ENCODE data around the gene PRKN. TPM values are rescaled to one million over a fixed set of nuclear protein-coding genes. Genes with fewer than 3 reads are reported as not detected.
"Not testable (repeated sequence)": the region's sequence is repeated elsewhere in the genome, so short reads cannot be mapped to it uniquely, and the experiment has no call there.

PRKN gene
- total and polyA plus RNA-seq, 5 donors from 2014 or later, result 0.24 to 3.7 (median 2.5) TPM

DNA sequence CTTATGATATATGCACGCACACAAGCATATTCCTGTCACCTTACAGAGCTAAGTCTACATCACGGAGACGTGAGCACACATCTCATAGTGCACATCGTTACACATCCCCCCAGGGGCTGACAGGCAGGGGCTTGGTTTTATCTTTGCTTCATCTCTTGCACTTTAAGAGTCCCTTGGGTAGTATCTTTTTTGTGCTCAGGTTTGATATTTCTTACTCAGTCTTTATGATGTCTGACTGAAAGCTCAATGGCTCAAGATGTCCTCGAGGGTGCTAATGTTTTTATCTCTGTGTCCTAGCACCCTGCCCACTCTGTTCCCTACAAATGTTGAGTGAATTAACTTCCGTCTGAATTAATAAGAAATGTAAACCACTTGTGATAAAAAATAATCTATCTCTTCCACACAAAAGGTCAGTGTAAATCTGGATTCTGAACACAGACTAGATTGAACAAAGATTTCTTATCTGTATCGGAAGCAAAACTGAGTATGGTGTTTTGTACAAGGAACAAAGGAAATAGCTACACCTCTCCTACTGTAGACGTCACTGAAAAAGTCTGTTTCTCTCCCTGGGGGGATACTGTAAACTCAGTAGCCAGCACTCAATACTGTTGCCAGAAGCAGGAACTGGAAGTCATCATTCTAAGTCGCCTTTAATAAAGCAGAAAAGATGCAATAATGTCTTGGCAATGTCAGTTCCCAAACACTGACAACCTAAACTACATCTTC lies 195.1 kb downstream of the PRKN start:
- DNase-seq (no peak), ATAC-seq (ENCODE audit: low read depth in 2 of 2) (no peak)
- peaks cover 0 to 3% (median 0%) of the 10 kb centered on the region in 7 donors for H3K9me3 Mint-ChIP-seq
- H3K27ac Mint-ChIP-seq, result no peak overlapping the region
- Histone ChIP-seq H3K27me3 (ENCODE audit: control insufficient read depth, insufficient read depth, low read length) (no peaks in the 10 kb centered on the region), H3K4me3 (ENCODE audit: low read depth, low read length) (no peak overlapping the region), H3K4me1 (ENCODE audit: control insufficient read depth, insufficient read depth, low read length, poor library complexity, severe bottlenecking) (no peaks in the 10 kb centered on the region), H3K9me3 (ENCODE audit: control insufficient read depth in 2 of 2, low read length in 2 of 2) (no peaks in the 10 kb centered on the region), H3K36me3 (ENCODE audit: control insufficient read depth, insufficient read depth, low read length) (no peaks in the 10 kb centered on the region), H3K27ac (ENCODE audit: insufficient read depth, low read length, poor library complexity, severe bottlenecking) (no peak overlapping the region)
- no peaks in the 10 kb centered on the region for H3K27me3 Mint-ChIP-seq
- H3K4me3 Mint-ChIP-seq, result no peak overlapping the region
- H3K4me1 Mint-ChIP-seq, result peaks cover 0 to 2% (median 0%) of the 10 kb centered on the region in 4 donors
- H3K36me3 Mint-ChIP-seq, result no peaks in the 10 kb centered on the region

DNA sequence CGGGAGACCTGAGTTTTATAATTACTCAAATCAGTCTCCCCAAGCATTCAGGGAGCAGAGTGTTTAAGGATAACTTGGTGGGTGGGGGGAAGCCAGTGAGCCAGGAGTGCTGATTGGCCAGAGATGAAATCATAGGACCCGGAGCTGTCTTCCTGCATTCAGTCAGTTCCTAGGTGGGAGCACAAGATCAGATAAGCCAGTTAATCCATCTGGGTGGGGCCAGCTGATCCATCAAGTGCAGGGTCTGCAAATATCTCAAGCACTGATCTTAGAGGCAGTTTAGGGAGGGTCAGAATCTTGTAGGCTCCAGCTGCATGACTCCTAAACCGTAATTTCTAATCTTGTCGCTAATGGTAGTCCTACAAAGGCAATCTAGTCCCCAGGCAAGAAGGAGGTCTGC lies 196.2 kb downstream of the PRKN start:
- not testable (repeated sequence) for H3K4me3 ChIP-seq (ENCODE audit: low read depth, low read length); H3K4me1 Mint-ChIP-seq; H3K27ac Mint-ChIP-seq; H3K27ac ChIP-seq (ENCODE audit: insufficient read depth, low read length, poor library complexity, severe bottlenecking); ATAC-seq (ENCODE audit: low read depth in 2 of 2); H3K4me1 ChIP-seq (ENCODE audit: control insufficient read depth, insufficient read depth, low read length, poor library complexity, severe bottlenecking); H3K9me3 ChIP-seq (ENCODE audit: control insufficient read depth in 2 of 2, low read length in 2 of 2); H3K36me3 ChIP-seq (ENCODE audit: control insufficient read depth, insufficient read depth, low read length); H3K4me3 Mint-ChIP-seq; H3K27me3 Mint-ChIP-seq; H3K36me3 Mint-ChIP-seq; H3K9me3 Mint-ChIP-seq; DNase-seq; H3K27me3 ChIP-seq (ENCODE audit: control insufficient read depth, insufficient read depth, low read length)

DNA sequence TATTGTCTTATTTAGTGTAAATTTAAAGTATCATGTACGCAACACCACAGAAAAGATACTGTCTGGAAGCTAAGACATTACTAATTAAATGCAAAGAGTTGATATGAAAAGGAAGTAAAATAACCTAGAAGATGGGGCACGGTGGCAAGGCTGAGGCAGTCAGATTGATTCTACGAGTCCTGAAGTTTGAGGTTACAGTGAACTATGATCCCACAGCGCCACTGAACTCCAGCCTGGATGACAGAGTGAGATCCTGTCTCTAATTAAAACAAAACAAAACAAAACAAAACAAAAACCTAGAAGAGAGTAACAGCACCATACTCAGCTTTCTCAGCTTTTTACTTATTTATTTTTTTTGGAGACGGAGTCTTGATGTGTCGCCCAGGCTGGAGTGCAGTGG lies 199.0 kb downstream of the PRKN start:
- no peak overlapping the region for H3K4me3 Mint-ChIP-seq
- Histone ChIP-seq H3K27ac (ENCODE audit: insufficient read depth, low read length, poor library complexity, severe bottlenecking) (no peak overlapping the region), H3K9me3 (ENCODE audit: control insufficient read depth in 2 of 2, low read length in 2 of 2) (no peaks in the 10 kb centered on the region), H3K4me1 (ENCODE audit: control insufficient read depth, insufficient read depth, low read length, poor library complexity, severe bottlenecking) (no peaks in the 10 kb centered on the region), H3K36me3 (ENCODE audit: control insufficient read depth, insufficient read depth, low read length) (no peaks in the 10 kb centered on the region), H3K4me3 (ENCODE audit: low read depth, low read length) (no peak overlapping the region), H3K27me3 (ENCODE audit: control insufficient read depth, insufficient read depth, low read length) (no peaks in the 10 kb centered on the region)
- no peaks in the 10 kb centered on the region for H3K4me1 Mint-ChIP-seq
- H3K27me3 Mint-ChIP-seq, result no peaks in the 10 kb centered on the region
- H3K27ac Mint-ChIP-seq, result no peak overlapping the region
- peaks cover 0 to 3% (median 0%) of the 10 kb centered on the region in 7 donors for H3K9me3 Mint-ChIP-seq
- ATAC-seq (ENCODE audit: low read depth in 2 of 2) (no peak), DNase-seq (no peak)
- no peaks in the 10 kb centered on the region for H3K36me3 Mint-ChIP-seq

DNA sequence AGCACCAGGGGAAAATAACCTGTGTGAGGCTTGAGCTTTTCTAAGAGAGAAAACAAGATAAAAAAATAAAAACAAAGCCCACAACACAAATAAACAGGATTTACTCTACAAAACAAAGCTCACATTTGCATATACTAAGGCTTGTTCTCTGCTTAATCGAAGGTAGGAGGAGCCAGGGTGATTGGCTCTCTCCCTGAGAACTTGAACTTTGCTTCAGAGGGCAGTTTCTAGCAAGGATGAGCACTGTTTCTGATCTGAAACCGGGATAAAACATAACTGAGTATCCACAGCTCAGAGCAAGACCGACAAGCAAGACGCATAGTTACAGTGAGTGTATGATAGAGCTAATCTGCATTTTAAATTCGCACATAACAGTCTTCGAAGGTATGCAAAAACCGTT lies 200.6 kb downstream of the PRKN start:
- no peak for DNase-seq
- no peaks in the 10 kb centered on the region for H3K27me3 Mint-ChIP-seq
- H3K4me3 Mint-ChIP-seq, result no peak overlapping the region
- no peak overlapping the region for H3K27ac Mint-ChIP-seq
- H3K36me3 Mint-ChIP-seq, result peaks cover 4% of the 10 kb centered on the region
- Histone ChIP-seq H3K9me3 (ENCODE audit: control insufficient read depth in 2 of 2, low read length in 2 of 2) (no peaks in the 10 kb centered on the region), H3K36me3 (ENCODE audit: control insufficient read depth, insufficient read depth, low read length) (no peaks in the 10 kb centered on the region), H3K27ac (ENCODE audit: insufficient read depth, low read length, poor library complexity, severe bottlenecking) (no peak overlapping the region), H3K27me3 (ENCODE audit: control insufficient read depth, insufficient read depth, low read length) (no peaks in the 10 kb centered on the region), H3K4me1 (ENCODE audit: control insufficient read depth, insufficient read depth, low read length, poor library complexity, severe bottlenecking) (no peaks in the 10 kb centered on the region), H3K4me3 (ENCODE audit: low read depth, low read length) (no peak overlapping the region)
- ATAC-seq (ENCODE audit: low read depth in 2 of 2), result no peak
- H3K9me3 Mint-ChIP-seq, result peaks cover 0 to 3% (median 0%) of the 10 kb centered on the region in 7 donors
- H3K4me1 Mint-ChIP-seq, result no peaks in the 10 kb centered on the region

DNA sequence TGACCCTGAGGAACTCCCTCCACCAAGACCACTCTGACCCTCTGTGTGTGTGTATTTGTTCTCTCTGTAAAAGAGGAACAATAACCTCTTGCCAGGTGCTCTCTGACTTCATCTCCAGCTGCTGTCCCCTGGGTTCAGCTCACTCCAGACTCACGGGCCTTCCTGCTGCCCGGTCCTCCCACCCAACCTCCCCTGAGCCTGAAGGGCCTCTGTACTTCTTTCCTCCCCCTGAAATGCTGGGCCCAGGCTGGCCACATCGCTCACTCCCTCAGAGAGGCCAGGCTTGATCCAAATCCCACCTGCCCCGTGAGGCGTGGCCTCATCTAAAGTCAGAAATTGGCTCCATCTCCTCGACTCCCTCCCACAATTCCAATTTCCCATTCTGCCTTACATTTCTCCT lies 202.4 kb downstream of the PRKN start:
- peaks cover 0 to 3% (median 0%) of the 10 kb centered on the region in 7 donors for H3K9me3 Mint-ChIP-seq
- ATAC-seq (ENCODE audit: low read depth in 2 of 2) (no peak), DNase-seq (no peak)
- H3K36me3 ChIP-seq (ENCODE audit: control insufficient read depth, insufficient read depth, low read length), result no peaks in the 10 kb centered on the region
- H3K27me3 Mint-ChIP-seq, result no peaks in the 10 kb centered on the region
- H3K27ac Mint-ChIP-seq, result no peak overlapping the region
- H3K27me3 ChIP-seq (ENCODE audit: control insufficient read depth, insufficient read depth, low read length), result no peaks in the 10 kb centered on the region
- H3K36me3 Mint-ChIP-seq, result peaks cover 4% of the 10 kb centered on the region
- no peak overlapping the region for H3K4me3 ChIP-seq (ENCODE audit: low read depth, low read length)
- H3K9me3 ChIP-seq (ENCODE audit: control insufficient read depth in 2 of 2, low read length in 2 of 2), result no peaks in the 10 kb centered on the region
- H3K27ac ChIP-seq (ENCODE audit: insufficient read depth, low read length, poor library complexity, severe bottlenecking), result no peak overlapping the region
- no peaks in the 10 kb centered on the region for H3K4me1 Mint-ChIP-seq
- H3K4me1 ChIP-seq (ENCODE audit: control insufficient read depth, insufficient read depth, low read length, poor library complexity, severe bottlenecking), result no peaks in the 10 kb centered on the region
- H3K4me3 Mint-ChIP-seq, result no peak overlapping the region

DNA sequence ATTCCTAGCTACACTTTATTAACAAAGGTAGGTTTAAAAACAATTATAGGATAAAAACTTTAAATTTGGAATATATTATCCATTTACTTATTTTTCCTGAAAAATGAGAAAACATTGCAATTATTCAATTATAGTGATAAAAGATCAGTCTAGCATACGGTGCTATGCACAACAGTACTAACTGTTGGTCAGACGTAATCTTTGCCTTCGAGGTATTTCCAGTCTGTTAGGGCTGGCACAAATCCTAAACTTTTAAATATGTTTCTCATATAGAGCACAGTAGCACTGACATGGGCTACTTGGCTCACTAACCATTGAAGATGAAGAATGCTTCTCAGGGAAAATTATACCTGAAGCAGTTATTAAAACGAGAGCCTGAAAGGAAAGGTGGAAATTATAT lies 214.8 kb downstream of the PRKN start:
- no peaks in the 10 kb centered on the region for H3K36me3 ChIP-seq (ENCODE audit: control insufficient read depth, insufficient read depth, low read length)
- DNase-seq (no peak), ATAC-seq (ENCODE audit: low read depth in 2 of 2) (no peak)
- peaks cover 0 to 3% (median 0%) of the 10 kb centered on the region in 7 donors for H3K9me3 Mint-ChIP-seq
- no peaks in the 10 kb centered on the region for H3K27me3 ChIP-seq (ENCODE audit: control insufficient read depth, insufficient read depth, low read length)
- no peaks in the 10 kb centered on the region for H3K4me1 Mint-ChIP-seq
- H3K4me3 ChIP-seq (ENCODE audit: low read depth, low read length), result no peak overlapping the region
- H3K9me3 ChIP-seq (ENCODE audit: control insufficient read depth in 2 of 2, low read length in 2 of 2), result no peaks in the 10 kb centered on the region
- no peaks in the 10 kb centered on the region for H3K36me3 Mint-ChIP-seq
- no peak overlapping the region for H3K4me3 Mint-ChIP-seq
- H3K27me3 Mint-ChIP-seq, result no peaks in the 10 kb centered on the region
- H3K27ac ChIP-seq (ENCODE audit: insufficient read depth, low read length, poor library complexity, severe bottlenecking), result no peak overlapping the region
- H3K4me1 ChIP-seq (ENCODE audit: control insufficient read depth, insufficient read depth, low read length, poor library complexity, severe bottlenecking), result no peaks in the 10 kb centered on the region
- H3K27ac Mint-ChIP-seq, result no peak overlapping the region

DNA sequence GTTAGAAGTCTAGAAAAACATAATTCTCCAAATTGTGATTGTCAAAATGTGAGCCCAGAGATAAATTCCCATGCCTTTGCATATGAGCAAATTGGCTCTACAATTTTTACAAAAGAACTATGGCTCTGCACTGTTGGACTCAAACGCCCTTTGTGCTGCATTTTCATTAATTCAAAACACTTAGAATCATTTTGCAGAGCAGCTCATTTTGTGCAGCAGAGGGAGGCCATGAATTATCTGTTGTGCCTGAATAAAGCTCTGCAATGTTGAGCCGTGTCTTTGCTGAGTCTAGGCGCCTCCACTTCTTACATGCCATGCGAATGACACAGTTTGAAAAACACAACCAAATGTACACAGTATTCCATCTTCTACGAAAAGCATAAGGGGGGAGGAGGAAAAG lies 230.2 kb downstream of the PRKN start:
- peaks cover 0 to 4% (median 0%) of the 10 kb centered on the region in 7 donors for H3K9me3 Mint-ChIP-seq

DNA sequence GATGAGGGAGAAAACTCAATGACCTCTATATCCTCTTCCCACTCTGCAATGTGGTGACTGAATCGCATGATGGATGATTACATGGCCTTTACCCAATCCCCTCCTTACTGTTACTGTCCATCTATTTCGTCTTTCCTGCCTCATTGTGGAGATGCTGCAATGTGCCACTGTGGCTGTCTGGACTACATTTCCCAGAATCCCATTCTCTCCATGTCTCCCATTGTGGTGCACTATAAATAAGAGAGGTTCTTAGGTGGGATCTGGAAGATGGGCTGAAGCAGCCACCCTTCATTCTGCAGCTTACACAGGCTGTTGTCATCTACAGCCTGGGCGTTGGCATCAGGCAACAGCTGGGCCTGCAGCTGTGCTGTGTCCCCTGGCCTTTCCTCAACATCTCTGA lies 233.6 kb downstream of the PRKN start:
- H3K9me3 Mint-ChIP-seq, result peaks cover 0 to 4% (median 2%) of the 10 kb centered on the region in 7 donors
- Histone ChIP-seq H3K4me1 (ENCODE audit: control insufficient read depth, insufficient read depth, low read length, poor library complexity, severe bottlenecking) (no peaks in the 10 kb centered on the region), H3K4me3 (ENCODE audit: low read depth, low read length) (no peak overlapping the region), H3K36me3 (ENCODE audit: control insufficient read depth, insufficient read depth, low read length) (no peaks in the 10 kb centered on the region), H3K27me3 (ENCODE audit: control insufficient read depth, insufficient read depth, low read length) (no peaks in the 10 kb centered on the region), H3K9me3 (ENCODE audit: control insufficient read depth in 2 of 2, low read length in 2 of 2) (no peaks in the 10 kb centered on the region), H3K27ac (ENCODE audit: insufficient read depth, low read length, poor library complexity, severe bottlenecking) (no peak overlapping the region)
- H3K4me1 Mint-ChIP-seq, result peaks cover 0 to 2% (median 0%) of the 10 kb centered on the region in 4 donors
- no peak for DNase-seq
- no peaks in the 10 kb centered on the region for H3K27me3 Mint-ChIP-seq
- H3K4me3 Mint-ChIP-seq, result no peak overlapping the region
- no peak for ATAC-seq (ENCODE audit: low read depth in 2 of 2)
- H3K27ac Mint-ChIP-seq, result no peak overlapping the region
- no peaks in the 10 kb centered on the region for H3K36me3 Mint-ChIP-seq

More for the DNA sequence above, 230.2 kb downstream of the PRKN start:
- H3K4me1 ChIP-seq (ENCODE audit: control insufficient read depth, insufficient read depth, low read length, poor library complexity, severe bottlenecking), result no peaks in the 10 kb centered on the region
- H3K27ac ChIP-seq (ENCODE audit: insufficient read depth, low read length, poor library complexity, severe bottlenecking), result no peak overlapping the region
- Mint-ChIP-seq H3K4me1 (peaks cover 0 to 2% (median 0%) of the 10 kb centered on the region in 4 donors), H3K36me3 (no peaks in the 10 kb centered on the region), H3K4me3 (no peak overlapping the region), H3K27ac (no peak overlapping the region), H3K27me3 (no peaks in the 10 kb centered on the region)
- no peaks in the 10 kb centered on the region for H3K36me3 ChIP-seq (ENCODE audit: control insufficient read depth, insufficient read depth, low read length)
- ATAC-seq (ENCODE audit: low read depth in 2 of 2), result no peak
- no peak for DNase-seq
- H3K9me3 ChIP-seq (ENCODE audit: control insufficient read depth in 2 of 2, low read length in 2 of 2), result no peaks in the 10 kb centered on the region
- H3K27me3 ChIP-seq (ENCODE audit: control insufficient read depth, insufficient read depth, low read length), result no peaks in the 10 kb centered on the region
- H3K4me3 ChIP-seq (ENCODE audit: low read depth, low read length), result no peak overlapping the region
